Activated naive CD4-positive, alpha-beta T cell treated with anti-CD3 and anti-CD28 coated beads, Interleukin-2, amount 50 U/mL, for 72 hours (primary cell): Measurements from ENCODE around the gene HERC5. TPM values are rescaled to one million over a fixed set of nuclear protein-coding genes. Genes with fewer than 3 reads are reported as not detected.
"Not testable (repeated sequence)": the region's sequence is repeated elsewhere in the genome, so short reads cannot be mapped to it uniquely, and the experiment has no call there.

Source experiments
- ATAC-seq, 2 donors: fragments of 150-1000 bp; cut with Tn5 transposase; 2 replicates each; pipeline ENCODE4 v1.10.0; 2021; ENCODE audit warnings: mild to moderate bottlenecking in 2 of 2, moderate library complexity in 2 of 2
- DNase-seq, 2 donors: peaks; one replicate each; pipeline ENCODE4 v3.0.0; 2021 to 2022; ENCODE audit warnings: low spot score in 2 of 2
- H3K27ac Mint-ChIP-seq, 2 donors: one replicate each; pipeline ENCODE4 v1.8.0; 2022; ENCODE audit warnings: mild to moderate bottlenecking in 2 of 2, mixed read lengths in 2 of 2
- H3K36me3 Mint-ChIP-seq, 2 donors: one replicate each; pipeline ENCODE4 v1.8.0; 2022; ENCODE audit warnings: mixed read lengths in 2 of 2
- H3K9me3 Mint-ChIP-seq, 2 donors: one replicate each; pipeline ENCODE4 v1.8.0; 2022; ENCODE audit warnings: mixed read lengths in 2 of 2
- total RNA-seq, 2 donors: library from RNA; stranded (reverse); gene quantifications; one replicate each; pipeline ENCODE4 v1.2.3, GENCODE V29; 2022

Gene HERC5
- total RNA-seq: 10 to 100 TPM; 24.8 to 38.9 TPM

DNA sequence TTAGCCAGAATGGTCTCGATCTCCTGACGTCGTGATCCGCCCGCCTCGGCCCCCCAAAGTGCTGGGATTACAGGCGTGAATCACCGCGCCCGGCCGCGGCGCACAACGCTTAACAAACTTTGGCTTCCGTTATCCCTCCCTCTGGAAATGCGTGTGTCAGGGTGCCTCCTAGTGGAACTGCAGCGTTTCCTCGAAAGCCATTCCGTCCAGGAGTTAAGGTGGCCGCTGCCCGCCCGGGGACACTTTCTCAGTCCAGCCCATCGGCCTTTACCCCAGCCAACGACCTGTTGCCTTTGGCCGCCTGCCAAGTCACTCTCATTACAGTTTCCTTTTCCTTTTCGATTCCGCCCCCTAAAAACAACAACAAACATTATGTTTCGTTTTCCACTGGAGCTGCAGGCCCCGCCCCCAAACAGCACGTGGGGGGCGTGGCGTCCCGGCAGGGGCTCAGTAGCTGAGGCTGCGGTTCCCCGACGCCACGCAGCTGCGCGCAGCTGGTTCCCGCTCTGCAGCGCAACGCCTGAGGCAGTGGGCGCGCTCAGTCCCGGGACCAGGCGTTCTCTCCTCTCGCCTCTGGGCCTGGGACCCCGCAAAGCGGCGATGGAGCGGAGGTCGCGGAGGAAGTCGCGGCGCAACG lies at the start of gene HERC5:
Gene HERC5, plus strand, starts transcription at position 450 of the 637 bp plus-strand sequence. Its CDS starts 151 bp downstream, at position 601.
- DNase-seq (peak; percentile 89 to 92), ATAC-seq (peak; percentile 94 to 97)
- peaks cover 0 to 6% of the 10 kb centered on the region in 2 donors for H3K9me3 Mint-ChIP-seq
- H3K27ac Mint-ChIP-seq: peak within 1 kb of the TSS; percentile 95 to 100
- H3K36me3 Mint-ChIP-seq: peaks cover 6 to 12% of the 10 kb centered on the region in 2 donors

DNA sequence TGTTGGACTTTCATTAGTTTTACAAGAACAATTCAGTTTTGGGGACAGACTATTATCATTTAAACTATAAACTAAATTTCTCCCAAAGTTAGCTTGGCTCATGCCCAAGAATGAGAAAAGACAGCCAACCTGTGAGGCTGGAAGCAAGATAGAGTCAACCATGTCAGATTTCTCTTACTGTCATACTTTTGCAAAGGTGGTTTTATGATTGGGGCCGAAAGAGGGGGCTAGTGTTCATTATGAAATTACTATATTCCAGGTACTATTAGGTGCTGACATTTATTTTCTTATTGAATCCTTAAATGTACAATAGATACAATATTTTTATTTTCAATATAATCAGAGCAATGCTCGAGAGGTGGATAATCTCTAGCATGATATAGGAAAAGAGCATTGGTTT lies 47.7 kb upstream of the HERC5 start:
- H3K27ac Mint-ChIP-seq: no peak overlapping the region
- no peak for ATAC-seq
- no peak for DNase-seq
- H3K9me3 Mint-ChIP-seq: no peaks in the 10 kb centered on the region
- peaks cover 0 to 14% of the 10 kb centered on the region in 2 donors for H3K36me3 Mint-ChIP-seq

DNA sequence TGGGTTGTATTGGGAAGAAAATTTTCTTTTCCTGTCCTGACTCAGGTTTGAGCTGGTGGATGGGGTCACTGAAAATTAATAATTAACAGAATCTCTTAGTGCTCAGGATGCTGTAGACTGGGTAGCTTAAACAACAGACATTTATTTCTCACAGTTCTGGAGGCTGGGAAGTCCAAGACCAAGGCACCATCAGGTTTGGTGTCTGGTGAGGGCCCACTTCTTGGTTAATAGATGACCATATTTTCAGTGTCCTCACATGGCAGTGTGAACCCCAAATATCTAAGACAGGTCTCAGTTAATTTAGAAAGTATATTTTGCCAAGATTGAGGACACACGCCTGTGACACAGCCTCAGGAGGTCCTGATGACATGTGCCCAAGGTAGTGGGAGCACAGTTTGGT lies 47.1 kb upstream of the HERC5 start:
- peaks cover 0 to 14% of the 10 kb centered on the region in 2 donors for H3K36me3 Mint-ChIP-seq
- no peak overlapping the region for H3K27ac Mint-ChIP-seq
- no peak for ATAC-seq
- H3K9me3 Mint-ChIP-seq: no peaks in the 10 kb centered on the region
- no peak for DNase-seq

DNA sequence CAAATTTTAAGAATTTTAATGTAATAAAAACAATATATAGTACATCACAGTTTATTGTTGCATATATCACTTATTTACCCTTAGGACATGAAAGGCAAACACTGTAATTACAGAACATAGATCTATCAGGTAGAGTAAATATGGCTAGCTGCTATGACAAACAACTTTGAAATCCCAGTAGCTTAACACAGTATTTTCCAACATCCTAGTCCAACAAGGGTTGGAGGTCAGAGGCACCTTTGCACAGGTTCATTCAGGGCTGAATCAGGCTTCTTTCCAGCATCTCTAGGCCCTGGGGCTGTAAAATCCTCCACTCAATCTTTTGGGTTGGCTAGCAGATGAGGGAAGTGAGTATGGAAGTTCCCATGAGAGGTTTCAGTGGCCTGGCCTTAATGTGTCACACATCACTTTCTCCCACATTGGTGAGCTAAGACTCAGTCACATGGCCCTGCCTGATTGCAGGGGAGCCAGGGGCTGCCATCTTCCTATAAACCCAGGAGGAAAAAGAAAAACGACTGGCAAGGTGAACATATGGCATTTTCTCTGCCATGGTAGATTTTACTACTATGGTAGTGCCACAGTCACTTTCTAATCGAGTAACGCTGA lies 45.3 kb upstream of the HERC5 start:
- Mint-ChIP-seq H3K9me3 (no peaks in the 10 kb centered on the region), H3K36me3 (peaks cover 0 to 14% of the 10 kb centered on the region in 2 donors), H3K27ac (no peak overlapping the region)
- ATAC-seq (peak; percentile 77 to 94), DNase-seq (no peak)

DNA sequence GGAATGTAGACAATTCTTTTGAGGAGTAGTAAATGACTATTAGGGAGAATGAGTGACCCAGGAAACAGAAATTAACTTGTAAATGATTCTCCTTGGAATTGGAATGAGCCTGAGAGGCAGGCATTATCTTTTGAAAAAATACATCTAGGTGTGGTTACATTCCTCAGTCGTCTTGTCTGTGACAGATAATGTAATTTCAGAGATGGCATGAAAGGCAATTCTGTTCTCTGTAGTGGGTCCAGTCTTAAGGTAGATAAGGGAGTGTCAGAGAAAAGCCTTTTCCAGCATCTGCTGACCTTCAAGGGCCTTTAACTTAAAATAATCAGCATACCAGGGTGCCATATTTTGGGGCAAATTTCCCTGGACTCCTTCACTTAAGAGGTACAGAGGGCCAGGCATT lies 43.1 kb upstream of the HERC5 start:
- no peak overlapping the region for H3K27ac Mint-ChIP-seq
- no peak for DNase-seq
- peaks cover 0 to 2% of the 10 kb centered on the region in 2 donors for H3K36me3 Mint-ChIP-seq
- ATAC-seq: no peak
- no peaks in the 10 kb centered on the region for H3K9me3 Mint-ChIP-seq

DNA sequence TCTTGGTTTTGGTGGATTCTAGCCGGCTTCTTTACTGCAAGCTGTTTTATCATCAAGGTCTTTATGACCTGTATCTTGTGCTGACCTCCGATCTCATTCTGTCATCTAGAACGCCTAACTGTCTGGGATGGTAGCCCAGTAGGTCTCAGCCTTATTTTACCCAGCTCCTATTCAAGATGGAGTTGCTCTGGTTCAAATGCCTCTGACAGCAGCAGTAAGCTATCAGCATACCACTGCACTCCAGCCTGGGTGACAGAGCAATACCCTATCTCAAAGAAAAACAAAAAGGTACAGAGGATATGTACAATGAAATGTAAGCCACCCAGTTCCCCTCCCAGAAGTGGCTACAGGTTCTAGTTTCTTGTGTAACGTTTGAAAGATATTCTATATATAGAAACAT lies 42.2 kb upstream of the HERC5 start:
- Mint-ChIP-seq H3K36me3 (no peaks in the 10 kb centered on the region), H3K27ac (no peak overlapping the region), H3K9me3 (no peaks in the 10 kb centered on the region)
- no peak for ATAC-seq
- DNase-seq: no peak

DNA sequence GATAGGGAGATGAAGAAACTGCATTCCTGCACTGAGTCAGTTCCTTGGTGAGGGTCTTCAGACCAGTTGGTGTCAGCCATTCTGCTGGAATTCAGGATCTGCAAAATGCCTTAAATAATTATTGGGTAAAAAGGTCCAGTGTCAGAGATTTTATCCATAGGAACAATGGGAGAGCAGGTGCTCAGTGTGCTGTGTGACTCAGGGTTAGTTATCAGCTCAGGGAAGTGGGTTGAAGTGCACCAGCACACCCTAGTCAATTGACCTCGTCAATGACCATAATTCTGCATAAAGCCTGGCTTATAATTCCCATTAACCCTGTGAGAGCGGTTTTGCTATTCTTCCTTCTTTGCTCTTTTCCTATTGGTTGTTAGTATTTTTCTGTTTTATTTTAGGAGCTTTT lies 40.9 kb upstream of the HERC5 start:
- ATAC-seq (no peak), DNase-seq (no peak)
- H3K36me3 Mint-ChIP-seq: no peaks in the 10 kb centered on the region
- H3K9me3 Mint-ChIP-seq: no peaks in the 10 kb centered on the region
- no peak overlapping the region for H3K27ac Mint-ChIP-seq

DNA sequence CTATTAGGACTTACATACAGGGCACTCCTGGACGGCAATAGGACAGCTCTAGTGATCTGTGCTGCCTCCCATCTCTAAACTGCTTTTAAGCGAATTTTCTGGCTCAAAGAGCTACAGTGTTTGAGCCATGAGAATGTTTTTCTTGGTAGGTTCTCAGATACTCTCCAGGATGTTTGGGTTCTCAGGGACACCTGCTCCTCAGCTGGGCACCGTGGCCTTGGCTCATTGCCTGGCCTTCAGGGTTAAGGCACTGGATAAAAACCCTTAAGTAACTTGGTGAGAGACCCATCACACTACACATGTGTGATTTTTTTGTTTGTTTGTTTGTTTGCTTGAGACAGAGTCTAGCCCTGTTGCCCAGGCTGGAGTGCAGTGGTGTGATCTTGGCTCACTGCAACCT lies 38.5 kb upstream of the HERC5 start:
- ATAC-seq (no peak), DNase-seq (no peak)
- H3K9me3 Mint-ChIP-seq: no peaks in the 10 kb centered on the region
- peaks cover 0 to 4% of the 10 kb centered on the region in 2 donors for H3K36me3 Mint-ChIP-seq
- H3K27ac Mint-ChIP-seq: no peak overlapping the region

DNA sequence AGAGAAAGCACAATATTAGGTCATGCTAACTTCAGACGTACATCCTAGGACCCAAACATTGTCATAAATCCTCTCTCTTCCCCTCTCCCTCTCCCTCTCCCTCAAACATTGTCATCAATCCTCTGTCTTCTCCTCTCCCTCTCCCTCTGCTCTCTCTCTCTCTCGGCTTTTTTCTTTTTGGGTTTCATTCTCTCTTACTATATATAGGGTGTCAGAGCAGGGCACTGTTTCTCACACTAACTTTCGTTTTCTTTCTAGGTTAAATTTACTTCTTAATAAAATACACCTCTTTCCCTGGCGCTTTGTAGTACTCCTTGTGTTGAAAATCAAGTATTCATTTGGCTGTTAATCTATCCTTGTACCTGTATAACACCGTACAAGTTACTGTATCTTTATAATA lies 37.0 kb upstream of the HERC5 start:
- no peak for DNase-seq
- H3K9me3 Mint-ChIP-seq: no peaks in the 10 kb centered on the region
- no peak overlapping the region for H3K27ac Mint-ChIP-seq
- H3K36me3 Mint-ChIP-seq: peaks cover 0 to 4% of the 10 kb centered on the region in 2 donors
- ATAC-seq: no peak

DNA sequence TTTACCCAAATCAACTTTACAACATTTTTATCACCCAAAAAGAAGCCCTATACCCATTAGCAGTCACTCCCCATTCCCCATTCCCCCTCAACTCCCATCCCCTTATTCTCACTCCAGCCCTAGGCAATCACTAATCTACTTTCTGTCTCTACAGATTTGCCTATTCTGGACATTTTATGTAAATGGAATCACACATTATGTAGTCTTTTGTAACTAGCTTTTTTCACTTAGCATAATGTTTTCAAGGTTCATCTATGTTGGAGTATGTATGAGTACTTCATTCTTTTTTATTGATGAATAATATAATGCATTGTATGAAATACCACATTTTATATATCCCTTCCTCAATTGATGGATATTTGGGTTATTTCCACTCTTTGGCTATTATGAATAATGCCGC lies 36.1 kb upstream of the HERC5 start:
- ATAC-seq (no peak), DNase-seq (no peak)
- Mint-ChIP-seq H3K27ac (no peak overlapping the region), H3K9me3 (no peaks in the 10 kb centered on the region), H3K36me3 (peaks cover 0 to 4% of the 10 kb centered on the region in 2 donors)

DNA sequence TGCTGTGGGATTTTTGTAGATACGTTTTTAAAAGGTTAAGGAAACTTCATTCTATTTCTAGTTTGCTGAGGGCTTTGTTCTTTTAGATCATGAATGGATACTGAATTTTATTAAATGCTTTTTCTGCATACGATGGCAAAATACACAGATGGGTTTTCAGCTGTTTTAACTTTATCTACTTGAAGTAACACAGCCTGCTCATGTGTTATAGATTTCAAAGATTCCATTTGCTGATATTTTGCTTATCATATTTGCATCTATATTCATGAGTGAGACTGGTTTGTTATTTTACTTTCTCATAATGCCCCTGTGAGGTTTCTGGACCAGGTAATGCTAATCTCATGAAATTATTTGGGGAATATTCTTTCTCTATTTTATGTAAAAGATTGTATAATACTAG lies 34.5 kb upstream of the HERC5 start:
- Mint-ChIP-seq H3K27ac (no peak overlapping the region), H3K9me3 (no peaks in the 10 kb centered on the region), H3K36me3 (peaks cover 0 to 4% of the 10 kb centered on the region in 2 donors)
- no peak for ATAC-seq
- DNase-seq: no peak

DNA sequence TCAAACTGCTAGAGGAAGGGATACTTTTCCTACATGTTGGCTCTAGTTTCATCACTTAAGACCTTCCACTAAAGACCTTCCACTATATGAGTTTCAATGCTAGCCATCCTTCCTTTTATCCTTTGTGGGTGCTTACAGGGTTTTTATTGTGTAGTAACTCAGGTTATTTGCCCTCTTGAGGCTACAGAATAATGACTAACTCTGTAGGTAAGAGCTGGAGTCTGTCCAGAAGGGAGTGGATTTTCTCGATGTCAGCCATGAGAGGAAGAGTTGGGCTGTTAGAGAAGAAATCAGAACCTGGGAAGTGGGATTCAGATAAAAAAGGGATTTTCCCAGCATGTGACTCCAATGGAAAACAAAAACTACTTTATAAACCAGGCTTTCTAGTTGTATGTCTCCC lies 27.5 kb upstream of the HERC5 start:
- Mint-ChIP-seq H3K9me3 (no peaks in the 10 kb centered on the region), H3K36me3 (peaks cover 0 to 18% of the 10 kb centered on the region in 2 donors), H3K27ac (no peak overlapping the region)
- DNase-seq: no peak
- no peak for ATAC-seq

DNA sequence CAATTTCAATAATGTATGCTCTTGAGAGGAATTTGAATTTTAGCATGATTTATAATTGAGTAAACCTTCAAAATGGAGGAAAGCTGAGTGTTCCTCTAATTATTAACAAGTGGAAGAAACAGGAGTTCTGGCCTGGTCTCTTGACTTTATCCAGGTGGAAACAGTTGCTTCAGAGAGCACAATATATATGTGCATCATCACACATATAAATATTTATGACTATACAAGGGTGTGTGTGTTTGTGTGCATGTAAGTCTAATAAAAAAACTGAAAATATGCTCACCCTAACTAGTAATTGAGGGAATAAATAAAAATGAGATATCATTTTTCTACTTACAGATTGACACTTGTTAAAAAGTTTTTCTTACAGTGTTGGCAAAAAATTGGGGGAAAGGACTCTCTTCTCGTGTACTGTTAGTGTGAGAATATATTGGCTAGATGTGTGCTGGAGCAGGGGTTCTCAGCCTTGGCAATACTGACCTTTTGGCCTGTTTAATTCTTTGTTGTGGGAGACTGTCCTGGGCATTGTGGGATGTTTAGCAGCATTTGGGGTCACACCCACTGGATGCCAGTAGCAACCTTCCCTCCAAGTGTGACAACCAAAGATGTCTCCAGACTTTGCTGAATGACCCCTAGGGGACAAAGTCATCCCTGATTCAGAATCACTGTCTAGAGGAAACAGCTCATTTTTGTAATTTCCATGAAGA lies 20.8 kb upstream of the HERC5 start:
- H3K36me3 Mint-ChIP-seq: peaks cover 4 to 12% of the 10 kb centered on the region in 2 donors
- no peak overlapping the region for H3K27ac Mint-ChIP-seq
- no peak for ATAC-seq
- no peak for DNase-seq
- no peaks in the 10 kb centered on the region for H3K9me3 Mint-ChIP-seq

DNA sequence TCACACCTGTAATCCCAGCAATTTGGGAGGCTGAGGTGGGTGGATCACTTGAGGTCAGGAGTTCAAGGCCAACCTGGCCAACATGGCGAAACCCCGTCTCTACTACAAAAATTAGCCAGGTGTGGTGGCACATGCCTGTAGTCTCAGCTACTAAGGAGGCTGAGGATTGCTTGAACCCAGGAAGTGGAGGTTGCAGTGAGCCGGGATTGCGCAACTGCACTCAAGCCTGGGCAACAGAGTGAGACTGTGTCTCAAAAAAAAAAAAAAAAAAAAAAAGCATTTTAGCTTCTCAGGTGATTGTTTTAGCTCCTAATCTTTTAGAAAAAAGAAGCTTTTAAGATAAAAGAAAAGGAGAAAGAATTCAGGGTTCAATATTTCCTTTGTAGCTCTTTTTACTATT lies 19.0 kb upstream of the HERC5 start:
- not testable (repeated sequence) for DNase-seq, H3K9me3 Mint-ChIP-seq, ATAC-seq, H3K27ac Mint-ChIP-seq
- H3K36me3 Mint-ChIP-seq: peaks cover 12 to 13% of the 10 kb centered on the region in 2 donors

DNA sequence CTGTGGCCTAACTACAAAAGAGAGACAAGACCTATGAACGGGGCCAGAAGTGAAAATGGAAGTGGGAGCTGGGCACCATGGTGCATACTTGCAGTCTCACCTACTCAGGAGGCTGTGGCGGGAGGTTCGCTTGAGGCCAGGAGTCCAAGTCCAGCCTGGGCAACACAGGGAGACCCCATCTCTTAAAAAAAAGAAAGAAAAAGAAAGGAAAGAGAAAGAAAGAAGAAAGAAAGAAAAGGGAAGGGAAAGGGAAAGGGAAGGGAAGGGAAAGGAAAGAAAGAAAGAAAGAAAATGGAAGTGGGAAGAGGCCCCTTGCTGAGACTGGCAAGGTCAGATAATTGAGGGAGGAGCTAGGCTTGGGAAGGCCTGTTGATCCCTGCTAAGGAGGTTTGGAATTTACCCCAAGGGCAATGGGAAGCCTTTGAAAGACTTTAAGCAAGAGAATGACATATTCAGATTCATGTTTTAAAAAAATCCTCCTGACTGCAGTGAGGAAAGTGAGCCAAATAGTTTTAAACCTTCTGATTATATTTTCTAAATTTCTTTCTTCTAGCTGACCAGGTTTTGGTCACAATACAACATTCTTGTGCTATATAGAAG lies 17.7 kb upstream of the HERC5 start:
- Mint-ChIP-seq H3K9me3 (peaks cover 0 to 11% of the 10 kb centered on the region in 2 donors), H3K36me3 (peaks cover 10 to 19% of the 10 kb centered on the region in 2 donors), H3K27ac (peak overlapping the region; percentile 38 to 72)
- ATAC-seq (no peak), DNase-seq (no peak)

DNA sequence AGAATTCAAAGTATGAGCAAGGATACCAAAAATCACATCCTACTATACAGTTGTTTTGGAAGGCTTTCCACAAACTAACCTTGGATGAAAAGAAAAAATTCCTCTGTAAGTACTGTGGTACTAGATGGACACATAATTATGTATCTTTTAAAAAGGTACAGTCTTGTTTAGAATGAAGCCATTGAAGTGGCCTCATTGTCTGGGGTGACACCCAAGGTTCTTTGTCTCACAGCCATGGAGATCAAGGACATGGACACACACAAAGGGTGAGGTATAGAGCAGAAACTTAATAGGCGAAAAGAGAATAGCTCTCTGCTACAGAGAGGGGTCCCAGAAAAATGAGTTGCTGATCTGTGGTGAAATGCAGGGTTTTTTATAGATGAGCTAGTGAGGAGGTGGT lies 16.8 kb upstream of the HERC5 start:
- H3K9me3 Mint-ChIP-seq: peaks cover 0 to 11% of the 10 kb centered on the region in 2 donors
- no peak overlapping the region for H3K27ac Mint-ChIP-seq
- H3K36me3 Mint-ChIP-seq: peaks cover 10 to 19% of the 10 kb centered on the region in 2 donors
- DNase-seq (no peak), ATAC-seq (no peak)

DNA sequence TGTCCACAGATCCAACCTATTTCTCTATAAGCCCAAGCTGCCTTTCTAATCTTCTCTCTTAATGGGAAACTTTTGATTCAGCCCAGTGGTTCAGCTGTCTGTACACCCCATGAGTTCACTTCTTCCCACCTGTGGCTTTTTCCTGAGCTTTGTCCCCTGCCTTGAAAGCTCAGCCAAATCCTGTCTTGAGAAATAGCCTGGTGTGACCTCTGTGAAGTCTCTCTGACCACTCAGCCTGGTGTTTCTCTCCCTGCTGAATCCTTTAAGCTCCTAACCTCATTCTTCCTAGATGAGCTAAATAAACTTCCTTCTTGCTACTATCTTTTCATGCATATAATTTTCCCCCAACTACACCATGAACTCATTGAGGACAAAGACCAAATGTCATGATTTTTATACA lies 15.2 kb upstream of the HERC5 start:
- DNase-seq: no peak
- no peak for ATAC-seq
- H3K27ac Mint-ChIP-seq: peak overlapping the region in 1 of 2 donors; percentile 48
- peaks cover 0 to 11% of the 10 kb centered on the region in 2 donors for H3K9me3 Mint-ChIP-seq
- peaks cover 10 to 19% of the 10 kb centered on the region in 2 donors for H3K36me3 Mint-ChIP-seq
